A549 (cell line): ENCODE results near the gene SUFU.

Experiments
- GATA3 ChIP-seq: IDR thresholded peaks from 2 replicates; pipeline ENCODE4 v1.6.1; 2012; ENCODE audit warnings: borderline replicate concordance
- HDAC2 ChIP-seq: fragments of 200-600 bp; sonication (generic); IDR thresholded peaks from 2 replicates; pipeline ENCODE4 v1.6.1; 2016
- JUN ChIP-seq, 2 experiments: fragments of >200 bp; sonication (Bioruptor Twin); formaldehyde crosslinking; IDR thresholded peaks; 2 replicates in 1 of 2; 3 replicates in 1 of 2; pipeline ENCODE4 v1.6.1; 2016 to 2017
- MAZ ChIP-seq: fragments of 150-350 bp; IDR thresholded peaks from 2 replicates; pipeline ENCODE4 v1.6.1; 2014; ENCODE audit warnings: antibody characterized with exemption, low read depth, low read length, borderline replicate concordance
- PHF8 ChIP-seq: fragments of 200-600 bp; sonication (generic); IDR thresholded peaks from 2 replicates; pipeline ENCODE4 v1.6.1; 2016; ENCODE audit warnings: low read depth, mild to moderate bottlenecking, antibody characterized with exemption, moderate library complexity, borderline replicate concordance
- POLR2A ChIP-seq: IDR thresholded peaks from 2 replicates; pipeline ENCODE4 v1.6.1; 2012; ENCODE audit warnings: mild to moderate bottlenecking, low read length
- POLR2AphosphoS2 ChIP-seq: conservative IDR thresholded peaks from 2 replicates; pipeline ENCODE4 v1.6.1; 2012; ENCODE audit warnings: low read length, improper control_type of control experiment, inconsistent platforms
- SMC3 ChIP-seq: fragments of >200 bp; sonication (Bioruptor Twin); formaldehyde crosslinking; IDR thresholded peaks from 3 replicates; pipeline ENCODE4 v1.6.1; 2018; ENCODE audit warnings: inconsistent platforms
- TF ChIP-seq, protein P1 (sequence below): fragments of >200 bp; sonication (Bioruptor Twin); formaldehyde crosslinking; IDR thresholded peaks from 3 replicates; pipeline ENCODE4 v1.5.1; 2016
- TF ChIP-seq, protein P2 (sequence below): fragments of 200-600 bp; sonication (generic); IDR thresholded peaks from 2 replicates; pipeline ENCODE4 v1.6.1; 2016; ENCODE audit warnings: antibody characterized with exemption, mild to moderate bottlenecking, moderate library complexity
- TF ChIP-seq, protein P3 (sequence below): fragments of >200 bp; sonication (Bioruptor Twin); formaldehyde crosslinking; IDR thresholded peaks from 3 replicates; pipeline ENCODE4 v1.6.1; 2016
- TF ChIP-seq, protein P4 (sequence below): IDR thresholded peaks from 2 replicates; pipeline ENCODE4 v1.6.1; 2012

DNA sequence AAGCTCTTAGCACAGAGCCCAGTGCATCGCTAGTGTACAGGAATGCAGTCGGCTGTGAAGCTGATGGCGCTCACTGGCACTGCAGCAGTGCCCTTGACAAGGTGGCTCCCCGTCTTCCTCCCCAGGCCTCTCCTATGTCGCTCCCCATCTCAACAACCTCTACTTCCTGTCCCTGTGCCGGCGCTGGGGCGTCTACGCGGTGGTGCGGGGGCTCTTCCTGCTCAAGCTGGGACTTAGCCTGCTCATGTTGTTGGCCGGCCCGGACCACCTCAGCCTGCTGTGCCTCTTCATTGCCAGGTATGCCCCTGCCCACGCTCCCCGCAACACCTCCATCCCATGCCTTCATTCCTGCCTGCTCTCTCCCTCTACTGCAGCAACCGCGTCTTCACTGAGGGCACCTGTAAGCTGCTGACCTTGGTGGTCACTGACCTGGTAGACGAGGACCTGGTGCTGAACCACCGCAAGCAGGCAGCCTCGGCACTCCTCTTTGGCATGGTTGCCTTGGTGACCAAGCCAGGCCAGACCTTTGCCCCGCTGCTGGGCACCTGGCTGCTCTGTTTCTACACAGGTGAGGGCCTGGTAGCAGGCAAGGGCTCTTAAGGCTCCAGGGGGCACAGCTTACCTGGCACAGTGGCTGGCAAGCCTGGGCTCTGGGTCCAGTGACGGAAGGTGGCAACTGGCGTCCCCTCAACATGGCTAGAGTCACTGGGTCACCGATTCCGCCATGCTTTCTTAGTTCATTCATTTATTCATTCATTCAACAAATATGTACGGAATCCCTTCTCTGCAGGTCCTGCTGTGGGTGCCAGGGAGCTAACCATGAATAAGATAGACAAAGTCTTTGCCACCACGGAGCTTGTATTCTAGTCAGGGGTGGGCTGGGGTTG lies 30.1 kb upstream of the SUFU start:
- TF ChIP-seq POLR2A: no peak
- TF ChIP-seq, protein P1, sequence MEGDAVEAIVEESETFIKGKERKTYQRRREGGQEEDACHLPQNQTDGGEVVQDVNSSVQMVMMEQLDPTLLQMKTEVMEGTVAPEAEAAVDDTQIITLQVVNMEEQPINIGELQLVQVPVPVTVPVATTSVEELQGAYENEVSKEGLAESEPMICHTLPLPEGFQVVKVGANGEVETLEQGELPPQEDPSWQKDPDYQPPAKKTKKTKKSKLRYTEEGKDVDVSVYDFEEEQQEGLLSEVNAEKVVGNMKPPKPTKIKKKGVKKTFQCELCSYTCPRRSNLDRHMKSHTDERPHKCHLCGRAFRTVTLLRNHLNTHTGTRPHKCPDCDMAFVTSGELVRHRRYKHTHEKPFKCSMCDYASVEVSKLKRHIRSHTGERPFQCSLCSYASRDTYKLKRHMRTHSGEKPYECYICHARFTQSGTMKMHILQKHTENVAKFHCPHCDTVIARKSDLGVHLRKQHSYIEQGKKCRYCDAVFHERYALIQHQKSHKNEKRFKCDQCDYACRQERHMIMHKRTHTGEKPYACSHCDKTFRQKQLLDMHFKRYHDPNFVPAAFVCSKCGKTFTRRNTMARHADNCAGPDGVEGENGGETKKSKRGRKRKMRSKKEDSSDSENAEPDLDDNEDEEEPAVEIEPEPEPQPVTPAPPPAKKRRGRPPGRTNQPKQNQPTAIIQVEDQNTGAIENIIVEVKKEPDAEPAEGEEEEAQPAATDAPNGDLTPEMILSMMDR: no peak
- no peak for TF ChIP-seq HDAC2
- TF ChIP-seq POLR2AphosphoS2: no peak
- TF ChIP-seq, protein P2, sequence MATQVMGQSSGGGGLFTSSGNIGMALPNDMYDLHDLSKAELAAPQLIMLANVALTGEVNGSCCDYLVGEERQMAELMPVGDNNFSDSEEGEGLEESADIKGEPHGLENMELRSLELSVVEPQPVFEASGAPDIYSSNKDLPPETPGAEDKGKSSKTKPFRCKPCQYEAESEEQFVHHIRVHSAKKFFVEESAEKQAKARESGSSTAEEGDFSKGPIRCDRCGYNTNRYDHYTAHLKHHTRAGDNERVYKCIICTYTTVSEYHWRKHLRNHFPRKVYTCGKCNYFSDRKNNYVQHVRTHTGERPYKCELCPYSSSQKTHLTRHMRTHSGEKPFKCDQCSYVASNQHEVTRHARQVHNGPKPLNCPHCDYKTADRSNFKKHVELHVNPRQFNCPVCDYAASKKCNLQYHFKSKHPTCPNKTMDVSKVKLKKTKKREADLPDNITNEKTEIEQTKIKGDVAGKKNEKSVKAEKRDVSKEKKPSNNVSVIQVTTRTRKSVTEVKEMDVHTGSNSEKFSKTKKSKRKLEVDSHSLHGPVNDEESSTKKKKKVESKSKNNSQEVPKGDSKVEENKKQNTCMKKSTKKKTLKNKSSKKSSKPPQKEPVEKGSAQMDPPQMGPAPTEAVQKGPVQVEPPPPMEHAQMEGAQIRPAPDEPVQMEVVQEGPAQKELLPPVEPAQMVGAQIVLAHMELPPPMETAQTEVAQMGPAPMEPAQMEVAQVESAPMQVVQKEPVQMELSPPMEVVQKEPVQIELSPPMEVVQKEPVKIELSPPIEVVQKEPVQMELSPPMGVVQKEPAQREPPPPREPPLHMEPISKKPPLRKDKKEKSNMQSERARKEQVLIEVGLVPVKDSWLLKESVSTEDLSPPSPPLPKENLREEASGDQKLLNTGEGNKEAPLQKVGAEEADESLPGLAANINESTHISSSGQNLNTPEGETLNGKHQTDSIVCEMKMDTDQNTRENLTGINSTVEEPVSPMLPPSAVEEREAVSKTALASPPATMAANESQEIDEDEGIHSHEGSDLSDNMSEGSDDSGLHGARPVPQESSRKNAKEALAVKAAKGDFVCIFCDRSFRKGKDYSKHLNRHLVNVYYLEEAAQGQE: no peak
- TF ChIP-seq, protein P3, sequence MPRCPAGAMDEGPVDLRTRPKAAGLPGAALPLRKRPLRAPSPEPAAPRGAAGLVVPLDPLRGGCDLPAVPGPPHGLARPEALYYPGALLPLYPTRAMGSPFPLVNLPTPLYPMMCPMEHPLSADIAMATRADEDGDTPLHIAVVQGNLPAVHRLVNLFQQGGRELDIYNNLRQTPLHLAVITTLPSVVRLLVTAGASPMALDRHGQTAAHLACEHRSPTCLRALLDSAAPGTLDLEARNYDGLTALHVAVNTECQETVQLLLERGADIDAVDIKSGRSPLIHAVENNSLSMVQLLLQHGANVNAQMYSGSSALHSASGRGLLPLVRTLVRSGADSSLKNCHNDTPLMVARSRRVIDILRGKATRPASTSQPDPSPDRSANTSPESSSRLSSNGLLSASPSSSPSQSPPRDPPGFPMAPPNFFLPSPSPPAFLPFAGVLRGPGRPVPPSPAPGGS: no peak
- no peak for TF ChIP-seq PHF8
- no peak for TF ChIP-seq MAZ
- no peak for TF ChIP-seq GATA3
- no peak for TF ChIP-seq JUN (IDR thresholded peaks at IDR 0.05)
- TF ChIP-seq, protein P4, sequence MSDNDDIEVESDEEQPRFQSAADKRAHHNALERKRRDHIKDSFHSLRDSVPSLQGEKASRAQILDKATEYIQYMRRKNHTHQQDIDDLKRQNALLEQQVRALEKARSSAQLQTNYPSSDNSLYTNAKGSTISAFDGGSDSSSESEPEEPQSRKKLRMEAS: no peak
- TF ChIP-seq SMC3: no peak
